GM19455 (cell line): ENCODE data around the gene ICA1.
"Not testable (repeated sequence)": the region's sequence is repeated elsewhere in the genome, so short reads cannot be mapped to it uniquely, and the experiment has no call there.

Experiments
- ATAC-seq: cut with Tn5 transposase; IDR thresholded peaks from one replicate; pipeline ENCODE4 v1.9.1; 2021; ENCODE audit not compliant: unreplicated experiment

ICA1 gene

GRCh38 chr7:8271960-8272359 is 10.0 kb upstream of the ICA1 start:
- ATAC-seq = no peak

DNA sequence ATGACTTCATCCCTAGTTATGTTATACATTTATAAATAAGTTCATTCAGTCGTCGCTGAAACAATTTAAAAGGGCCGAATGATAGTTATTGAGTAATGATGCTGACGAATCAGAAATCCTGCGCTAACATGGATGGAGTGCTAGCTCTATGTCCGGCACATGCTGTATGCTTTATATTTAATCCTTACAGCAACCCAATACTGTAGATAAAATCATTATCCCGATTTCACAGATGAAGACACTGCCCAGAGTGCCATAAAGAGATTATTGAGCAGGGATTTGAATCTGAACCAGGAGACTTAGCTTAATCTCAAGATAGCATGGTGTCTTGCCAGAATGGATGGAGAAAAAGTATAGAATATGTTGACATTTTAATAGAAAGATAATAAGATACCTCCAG is 1.1 kb upstream of the ICA1 start:
- no peak for ATAC-seq

- peak; percentile 34 for ATAC-seq
Measured at GRCh38 chr7:8260871-8261694, 884 bp downstream of the ICA1 start.

DNA sequence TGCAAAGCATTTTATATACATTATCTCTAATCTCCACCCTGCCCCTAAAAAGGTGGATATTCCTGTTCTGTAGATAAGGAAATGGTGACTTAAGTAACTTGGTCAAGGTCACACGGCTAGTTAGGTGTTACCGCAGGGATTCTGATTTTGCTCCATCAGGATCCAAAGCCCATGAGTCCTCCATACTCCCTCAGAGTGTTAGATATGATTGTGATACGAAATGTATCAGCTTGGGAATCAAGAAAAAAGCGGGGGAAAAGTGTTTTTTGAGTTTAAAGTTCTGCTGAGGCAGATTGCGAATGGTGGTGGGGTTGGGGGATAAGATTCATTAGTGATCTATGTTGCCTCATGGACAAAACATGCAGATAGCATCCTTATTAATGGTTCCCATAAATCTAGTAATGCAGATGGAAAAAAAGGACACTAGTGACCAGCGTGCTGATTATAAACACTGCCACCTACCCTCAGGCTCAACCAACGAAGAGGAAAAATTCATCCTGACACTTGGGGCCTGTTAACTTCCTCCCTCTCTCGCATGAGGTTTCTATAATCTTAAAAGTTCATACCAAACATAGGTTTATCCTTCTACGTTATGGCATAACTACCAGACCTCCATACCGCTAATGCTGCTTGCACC is 2.3 kb downstream of the ICA1 start:
- ATAC-seq = no peak

DNA sequence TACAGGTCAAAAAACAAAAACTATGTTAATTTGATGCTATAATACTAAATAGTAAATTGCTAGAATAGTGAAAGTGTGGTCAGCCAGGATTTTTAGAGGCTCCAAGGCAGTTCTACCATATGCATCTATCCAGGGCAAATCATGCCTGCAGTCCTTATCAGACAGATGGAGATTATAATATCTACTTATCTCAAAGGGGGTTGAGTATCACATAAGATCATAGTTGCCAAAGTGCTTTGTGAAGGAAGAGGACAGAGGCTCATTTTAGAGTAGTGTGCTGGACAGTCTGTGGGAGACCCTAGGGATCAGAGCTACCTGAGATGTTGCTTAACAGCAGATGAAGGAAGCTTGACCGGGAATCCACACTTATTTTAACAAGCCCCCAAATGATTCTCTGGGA is 3.2 kb downstream of the ICA1 start:
- ATAC-seq = no peak

DNA sequence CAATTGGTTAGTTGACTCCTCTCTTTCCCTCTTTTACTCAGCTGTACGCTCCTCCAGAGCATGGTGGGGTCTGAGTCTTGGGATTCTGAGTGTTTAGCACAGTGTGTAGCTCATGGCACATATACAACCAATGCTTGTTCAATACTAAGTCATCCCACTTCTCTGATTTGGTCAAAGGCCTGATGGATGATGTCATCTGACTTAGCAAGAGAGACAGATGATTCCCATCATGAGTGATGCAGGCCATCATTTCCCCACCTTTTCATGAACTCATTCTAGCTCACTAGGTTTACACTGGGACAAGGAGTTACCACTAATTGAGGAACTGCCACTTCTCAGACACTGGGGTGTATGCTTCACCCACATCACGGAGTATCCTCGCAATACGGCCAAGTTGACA is 3.8 kb downstream of the ICA1 start:
- no peak for ATAC-seq

GRCh38 chr7:8255680-8256655 is 6.0 kb downstream of the ICA1 start:
- no peak for ATAC-seq

GRCh38 chr7:8254667-8255066 is 7.3 kb downstream of the ICA1 start:
- no peak for ATAC-seq

GRCh38 chr7:8254215-8254614 is 7.8 kb downstream of the ICA1 start:
- ATAC-seq = no peak

GRCh38 chr7:8251195-8251594 is 10.8 kb downstream of the ICA1 start:
- ATAC-seq = no peak

DNA sequence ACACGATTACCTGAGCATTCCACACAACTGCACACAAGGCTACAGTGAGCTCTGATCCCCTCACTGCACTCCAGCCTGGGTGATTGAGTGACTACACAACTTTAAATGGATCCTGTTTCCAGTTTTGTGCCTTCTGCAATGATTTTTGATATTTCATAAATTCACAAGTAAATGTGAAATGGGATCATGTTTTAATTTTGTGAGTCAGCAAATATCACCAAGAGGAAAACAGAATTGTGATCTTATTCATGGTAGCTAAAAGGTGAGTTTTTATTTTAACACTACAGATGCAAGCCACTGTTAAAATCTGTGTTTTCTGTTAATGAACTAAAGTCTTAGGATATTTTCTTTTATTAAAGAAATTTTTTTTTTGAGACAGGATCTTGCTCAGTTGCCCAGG is 11.4 kb downstream of the ICA1 start:
- no peak for ATAC-seq

DNA sequence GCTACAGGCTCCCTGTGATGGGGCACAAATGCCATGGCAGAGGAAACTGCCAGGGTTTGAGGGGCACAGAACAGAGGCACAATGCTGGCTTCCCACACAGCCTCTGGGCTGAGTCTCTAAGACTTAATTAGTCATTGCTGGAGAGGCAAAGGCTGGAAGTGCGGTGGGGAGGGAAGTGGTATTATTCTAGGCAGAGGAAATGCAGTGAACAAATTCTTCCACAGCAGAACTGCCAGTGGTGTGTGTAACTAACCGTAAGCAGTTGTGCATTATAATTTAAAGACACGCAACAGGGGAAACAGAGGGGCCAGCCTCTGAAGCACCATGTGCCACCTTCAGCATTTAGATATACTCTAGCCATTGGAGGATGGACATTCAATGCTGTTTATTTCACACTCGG is 12.8 kb downstream of the ICA1 start:
- ATAC-seq = no peak

- no peak for ATAC-seq
Measured at GRCh38 chr7:8246020-8246419, 15.9 kb downstream of the ICA1 start.

GRCh38 chr7:8245032-8245431 is 16.9 kb downstream of the ICA1 start:
- not testable (repeated sequence) for ATAC-seq

- ATAC-seq = not testable (repeated sequence)
Measured at GRCh38 chr7:8243059-8243458, 18.9 kb downstream of the ICA1 start.

- not testable (repeated sequence) for ATAC-seq
Measured at GRCh38 chr7:8239702-8240362, 22.1 kb downstream of the ICA1 start.

DNA sequence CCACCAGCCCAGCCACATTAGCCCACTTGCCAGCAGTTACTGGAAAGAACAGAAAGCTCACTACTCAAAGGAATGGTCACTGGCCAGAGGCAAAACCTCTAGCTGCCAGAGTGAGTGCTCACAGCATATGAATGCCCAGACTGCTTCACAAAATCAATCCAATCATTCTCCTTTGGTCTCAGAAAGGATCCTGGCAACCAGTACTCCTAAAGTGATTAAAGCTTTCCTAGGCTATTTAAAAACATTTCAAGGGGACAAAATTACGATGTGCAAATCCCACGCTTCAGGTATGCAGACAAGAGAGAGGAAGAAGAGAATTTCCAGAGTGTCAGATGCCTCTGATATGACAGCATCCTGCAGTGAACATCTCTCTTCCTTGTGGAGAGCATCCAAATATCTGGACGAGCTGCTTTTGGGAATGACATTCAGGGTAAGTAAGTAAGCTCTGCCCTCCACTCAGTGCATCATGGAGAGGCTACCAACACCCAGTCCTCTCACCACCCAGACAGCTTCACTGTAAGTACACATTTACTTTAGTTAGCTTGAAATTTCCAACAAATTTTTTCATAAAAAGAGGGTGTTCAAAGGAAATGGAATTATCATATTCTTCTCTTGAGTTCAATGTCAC is 25.1 kb downstream of the ICA1 start:
- no peak for ATAC-seq

DNA sequence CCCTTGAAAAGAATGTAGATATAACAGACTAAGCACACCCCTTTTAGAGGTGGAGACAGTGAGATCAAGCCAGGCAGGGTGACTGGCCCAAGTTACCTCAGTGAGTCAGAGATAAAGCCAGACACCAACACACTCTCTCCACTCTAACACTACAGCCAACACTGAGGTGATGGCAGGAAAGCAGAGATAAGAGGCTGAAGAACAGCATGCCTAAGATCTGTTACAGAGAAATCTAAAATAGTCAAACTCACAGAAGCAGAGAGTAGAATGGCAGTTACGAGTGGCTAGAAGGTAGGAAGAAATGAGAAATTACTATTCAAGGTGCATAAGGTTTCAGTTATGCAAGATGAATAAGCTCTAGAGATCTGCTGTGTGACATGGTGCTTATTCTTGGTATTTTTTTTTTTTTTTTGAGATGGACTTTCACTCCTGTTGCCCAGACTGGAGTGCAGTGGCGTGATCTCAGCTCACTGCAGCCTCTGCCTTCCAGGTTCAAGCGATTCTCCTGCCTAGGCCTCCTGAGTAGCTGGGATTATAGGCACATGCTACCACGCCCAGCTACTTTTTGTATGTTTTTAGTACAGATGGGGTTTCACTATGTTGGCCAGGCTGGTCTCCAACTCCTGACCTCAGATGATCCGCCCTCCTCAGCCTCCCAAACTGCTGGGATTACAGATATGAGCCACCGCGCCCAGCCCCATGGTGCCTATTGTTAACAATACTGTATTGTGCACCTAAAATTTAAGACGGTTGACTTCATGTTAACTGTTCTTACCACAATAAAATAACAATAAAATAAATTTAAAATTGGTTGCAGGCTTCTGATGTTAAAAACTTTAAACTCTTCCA is 28.7 kb downstream of the ICA1 start:
- ATAC-seq = peak; percentile 83

DNA sequence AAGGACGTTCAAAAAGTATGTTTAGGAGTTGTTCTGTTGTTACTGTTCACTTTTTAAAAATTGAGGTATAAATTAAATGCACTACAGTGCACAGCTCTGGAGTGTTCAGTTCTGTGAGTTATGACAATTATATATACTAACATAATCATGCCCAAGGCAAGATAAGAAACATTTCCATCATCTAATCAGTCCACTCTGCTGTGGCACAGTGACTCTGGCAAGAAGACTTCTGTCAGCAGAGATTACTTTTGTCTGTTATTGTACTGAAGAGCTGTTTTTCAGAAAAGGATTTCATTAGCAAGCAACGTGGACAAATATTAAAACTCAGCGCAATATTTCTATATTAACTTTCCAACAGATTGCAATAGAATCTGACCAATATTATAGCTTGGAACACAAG is 32.0 kb downstream of the ICA1 start:
- no peak for ATAC-seq
